Left lung (tissue), 10 donors: Measurements from ENCODE around the gene MARK2. TPM values are rescaled to one million over a fixed set of nuclear protein-coding genes. Genes with fewer than 3 reads are reported as not detected.
A peak's percentile ranks its signal among the peaks of the same experiment; 100 is the strongest.

Experiments used
- ATAC-seq: fragments of 200-7000 bp; cut with Tn5 transposase; one replicate; pipeline ENCODE4 v1.9.1; 2020; ENCODE audit warnings: moderate library complexity
- DNase-seq, 4 donors: peaks; one replicate each; pipeline ENCODE4 v3.0.0-alpha.2; 2013 to 2020
- H3K27ac ChIP-seq, 2 donors: fragments of 200-600 bp; sonication (generic) in 1 of 2; one replicate each; pipeline versions ENCODE4 v1.5.0 to v1.8.0; 2020 to 2021
- H3K27me3 ChIP-seq, 2 donors: fragments of 200-600 bp; sonication (generic) in 1 of 2; one replicate each; pipeline versions ENCODE4 v1.5.0 to v1.8.0; 2020 to 2021
- H3K36me3 ChIP-seq, 2 donors: fragments of 200-600 bp; sonication (generic) in 1 of 2; one replicate each; pipeline versions ENCODE4 v1.5.0 to v1.8.0; 2020 to 2021
- H3K4me1 ChIP-seq, 2 donors: fragments of 200-600 bp; one replicate each; pipeline ENCODE4 v1.8.0; 2021
- H3K4me3 ChIP-seq, 2 donors: fragments of 200-600 bp; sonication (generic) in 1 of 2; one replicate each; pipeline versions ENCODE4 v1.5.0 to v1.8.0; 2020 to 2021; ENCODE audit warnings: mild to moderate bottlenecking in 1 of 2
- H3K9me3 ChIP-seq, 2 donors: fragments of 200-600 bp; sonication (generic) in 1 of 2; one replicate each; pipeline versions ENCODE4 v1.5.0 to v1.8.0; 2020 to 2021
- intact Hi-C, 2 donors: fragments of 100-400 bp; cut with DNase I; formaldehyde crosslinking; loops; one replicate each; pipeline versions ENCODE4 v1.11.2 to v1.14.2; 2022
- polyA plus RNA-seq, 6 donors: library from polyadenylated mRNA; unstranded; fragments of 120-200 nt; gene quantifications; one replicate each; pipeline ENCODE4 v1.2.1, GENCODE V29; 2013; ENCODE audit not compliant: insufficient read length in 6 of 6
- total RNA-seq, 2 donors: library from RNA; stranded (reverse); fragmentation: NEBNext Ultra II Directional; extraction: Animal tissue kit (Norgen Biotek cat#: 25700); gene quantifications; one replicate each; pipeline ENCODE4 v1.2.1, GENCODE V29; 2021
- TF ChIP-seq, protein P1 (sequence below), 2 donors: fragments of 200-600 bp; sonication (generic) in 1 of 2; IDR thresholded peaks; one replicate each; pipeline versions ENCODE4 v1.5.0 to v1.8.0; 2021; ENCODE audit warnings: antibody characterized with exemption in 2 of 2
- donor health status: DM: no; HTN: yes; CAD: no.
- donor health status: DM: no; HTN: no; CAD: no.

MARK2 gene
- total and polyA plus RNA-seq, 8 donors: 29.0 to 45.5 (median 33.6) TPM

DNA sequence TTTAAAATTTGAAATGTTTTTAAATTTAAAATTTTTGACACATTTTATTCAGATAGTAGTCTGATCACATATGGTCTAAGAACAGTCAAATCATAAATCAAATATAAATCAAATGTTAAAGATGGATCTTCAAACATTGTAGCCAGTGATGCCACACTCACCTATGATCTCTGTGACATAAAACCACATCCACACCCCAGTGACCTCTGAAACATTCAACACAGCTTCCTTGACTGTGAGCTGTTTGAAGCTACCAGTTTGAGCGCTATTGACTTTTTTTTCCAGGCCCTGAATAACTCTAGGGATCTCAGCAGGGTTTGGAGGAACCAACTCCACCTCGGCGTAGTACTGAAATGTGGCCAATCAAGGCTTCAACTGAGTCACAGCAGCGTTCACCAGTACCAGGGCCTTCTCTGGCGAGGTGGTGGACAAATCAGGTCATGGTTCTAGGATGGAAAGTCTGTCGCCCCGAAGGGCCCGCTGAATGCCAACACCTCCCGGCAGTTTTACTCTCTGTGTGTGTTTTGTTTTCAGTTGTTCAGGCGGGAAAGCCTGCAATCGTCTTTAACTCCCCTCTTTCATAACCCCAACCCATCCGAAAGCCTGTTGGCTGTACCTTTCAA lies 4.3 kb upstream of the MARK2 start:
- intact Hi-C loops: loop anchor here (5.0 to 10.0 kb wide), 3 partner anchors 108 to 320 kb away; no protein-coding TSS in a partner anchor
- ATAC-seq: no peak
- peaks cover 11 to 17% of the 10 kb centered on the region in 2 donors for H3K4me1 ChIP-seq
- no peaks in the 10 kb centered on the region for H3K27me3 ChIP-seq
- no peak overlapping the region for H3K4me3 ChIP-seq
- H3K9me3 ChIP-seq: no peaks in the 10 kb centered on the region
- no peaks in the 10 kb centered on the region for H3K36me3 ChIP-seq
- DNase-seq: peak in 1 of 4 donors; percentile 17
- TF ChIP-seq, protein P1, sequence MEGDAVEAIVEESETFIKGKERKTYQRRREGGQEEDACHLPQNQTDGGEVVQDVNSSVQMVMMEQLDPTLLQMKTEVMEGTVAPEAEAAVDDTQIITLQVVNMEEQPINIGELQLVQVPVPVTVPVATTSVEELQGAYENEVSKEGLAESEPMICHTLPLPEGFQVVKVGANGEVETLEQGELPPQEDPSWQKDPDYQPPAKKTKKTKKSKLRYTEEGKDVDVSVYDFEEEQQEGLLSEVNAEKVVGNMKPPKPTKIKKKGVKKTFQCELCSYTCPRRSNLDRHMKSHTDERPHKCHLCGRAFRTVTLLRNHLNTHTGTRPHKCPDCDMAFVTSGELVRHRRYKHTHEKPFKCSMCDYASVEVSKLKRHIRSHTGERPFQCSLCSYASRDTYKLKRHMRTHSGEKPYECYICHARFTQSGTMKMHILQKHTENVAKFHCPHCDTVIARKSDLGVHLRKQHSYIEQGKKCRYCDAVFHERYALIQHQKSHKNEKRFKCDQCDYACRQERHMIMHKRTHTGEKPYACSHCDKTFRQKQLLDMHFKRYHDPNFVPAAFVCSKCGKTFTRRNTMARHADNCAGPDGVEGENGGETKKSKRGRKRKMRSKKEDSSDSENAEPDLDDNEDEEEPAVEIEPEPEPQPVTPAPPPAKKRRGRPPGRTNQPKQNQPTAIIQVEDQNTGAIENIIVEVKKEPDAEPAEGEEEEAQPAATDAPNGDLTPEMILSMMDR (IDR thresholded peaks at IDR 0.05): no peak
- no peak overlapping the region for H3K27ac ChIP-seq

- no peaks in the 10 kb centered on the region for H3K36me3 ChIP-seq
- no peaks in the 10 kb centered on the region for H3K9me3 ChIP-seq
- peaks cover 14 to 17% of the 10 kb centered on the region in 2 donors for H3K4me1 ChIP-seq
- no peaks in the 10 kb centered on the region for H3K27me3 ChIP-seq
- no peak overlapping the region for H3K27ac ChIP-seq
- DNase-seq (peak in 1 of 4 donors; percentile 12), ATAC-seq (no peak)
- H3K4me3 ChIP-seq: no peak overlapping the region
- TF ChIP-seq, protein P1 (IDR thresholded peaks at IDR 0.05): no peak
- intact Hi-C loops: loop anchor here (5.0 to 10.0 kb wide), 3 partner anchors 107 to 320 kb away; no protein-coding TSS in a partner anchor
Measured at GRCh38 chr11:63835158-63835545, 3.8 kb upstream of the MARK2 start.

DNA sequence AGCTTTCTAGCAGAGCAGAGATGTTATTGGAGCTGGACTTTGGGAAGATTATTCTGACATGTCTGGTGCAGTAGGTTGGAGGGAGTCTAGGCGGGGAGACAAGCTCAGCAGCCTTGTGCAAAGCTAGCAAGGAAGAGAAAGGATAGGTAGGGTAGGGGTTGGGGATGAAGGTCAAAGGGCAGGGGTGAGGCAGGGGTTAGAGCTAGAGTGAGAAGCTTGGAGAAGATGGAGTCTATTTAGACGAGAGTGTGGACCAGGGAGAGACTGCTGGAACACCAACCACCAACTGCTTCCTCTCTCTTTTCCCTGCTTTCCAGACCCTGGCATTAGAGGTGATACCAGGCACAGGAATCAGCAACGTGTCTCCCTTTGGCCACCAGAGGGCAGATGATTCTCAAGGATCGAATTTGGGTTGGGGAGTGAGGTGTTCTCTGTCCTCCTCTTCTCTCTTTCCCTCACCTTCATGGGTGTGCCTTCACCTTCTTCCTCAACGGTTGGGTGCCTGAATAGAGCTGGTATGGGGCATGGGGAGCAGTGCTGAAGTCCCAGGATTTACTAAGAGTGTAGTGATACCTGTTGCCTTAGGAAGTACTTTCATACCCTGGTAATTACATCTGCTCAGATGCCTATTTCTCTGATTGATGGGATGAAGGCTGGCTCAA lies 1.8 kb upstream of the MARK2 start:
- TF ChIP-seq, protein P1 (IDR thresholded peaks at IDR 0.05): peak; percentile 73 to 90
- Histone ChIP-seq H3K4me3 (peak overlapping the region in 1 of 2 donors; percentile 90), H3K36me3 (peaks cover 0 to 8% of the 10 kb centered on the region in 2 donors), H3K27ac (peak overlapping the region; percentile 85 to 97), H3K9me3 (no peaks in the 10 kb centered on the region), H3K4me1 (peaks cover 33 to 37% of the 10 kb centered on the region in 2 donors), H3K27me3 (no peaks in the 10 kb centered on the region)
- DNase-seq (peak in 3 of 4 donors; percentile 68 to 81 (median 69)), ATAC-seq (peak; percentile 39)
- intact Hi-C loops: loop anchor here (5.0 to 10.0 kb wide), 3 partner anchors 105 to 318 kb away; no protein-coding TSS in a partner anchor

DNA sequence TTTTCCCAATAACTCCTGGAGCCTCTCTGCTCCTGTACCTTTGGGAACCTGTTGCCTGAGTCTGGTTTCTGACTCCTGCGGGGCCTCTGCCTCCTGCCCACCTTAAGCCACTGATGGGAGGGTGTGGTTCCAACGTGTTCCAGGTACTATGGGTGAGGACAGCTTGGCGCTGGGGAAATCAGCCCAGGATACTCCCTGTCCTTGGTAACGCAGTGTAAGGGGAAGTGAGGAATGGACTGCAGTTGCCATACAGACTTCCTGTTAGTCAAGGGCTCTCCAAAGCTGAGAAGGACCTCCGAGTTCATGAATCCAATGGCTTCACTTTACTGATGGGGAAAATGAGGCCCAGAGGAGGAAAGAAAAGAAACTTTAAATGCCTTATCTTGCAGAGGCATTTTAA lies 1.2 kb upstream of the MARK2 start:
- ATAC-seq: peak; percentile 39
- H3K27me3 ChIP-seq: no peaks in the 10 kb centered on the region
- intact Hi-C loops: loop anchor here (5.0 to 10.0 kb wide), 3 partner anchors 105 to 317 kb away; no protein-coding TSS in a partner anchor
- peak in 2 of 4 donors; percentile 47 to 57 for DNase-seq
- H3K4me3 ChIP-seq: peak overlapping the region in 1 of 2 donors; percentile 90
- peak overlapping the region; percentile 85 to 97 for H3K27ac ChIP-seq
- TF ChIP-seq, protein P1 (IDR thresholded peaks at IDR 0.05): no peak
- H3K9me3 ChIP-seq: no peaks in the 10 kb centered on the region
- peaks cover 0 to 14% of the 10 kb centered on the region in 2 donors for H3K36me3 ChIP-seq
- H3K4me1 ChIP-seq: peaks cover 36 to 43% of the 10 kb centered on the region in 2 donors

- peak in 1 of 4 donors; percentile 81 for DNase-seq
- Histone ChIP-seq H3K9me3 (no peaks in the 10 kb centered on the region), H3K4me3 (peak overlapping the region; percentile 12 to 90), H3K27ac (peak overlapping the region; percentile 85 to 97), H3K36me3 (peaks cover 0 to 17% of the 10 kb centered on the region in 2 donors), H3K27me3 (no peaks in the 10 kb centered on the region), H3K4me1 (peaks cover 36 to 48% of the 10 kb centered on the region in 2 donors)
- intact Hi-C loops: loop anchor here (5.0 to 10.0 kb wide), 3 partner anchors 104 to 317 kb away; no protein-coding TSS in a partner anchor
- ATAC-seq: no peak
- TF ChIP-seq, protein P1 (IDR thresholded peaks at IDR 0.05): no peak
Measured at GRCh38 chr11:63838150-63838677, 696 bp upstream of the MARK2 start.
